Stimulated activated CD4-positive, alpha-beta T cell treated with anti-CD3 and anti-CD28 coated beads, Interleukin-2, amount 100 ng/mL, for 4 hours (primary cell): ENCODE results near the gene DMD.

Source experiments
- DNase-seq: peaks from one replicate; pipeline ENCODE4 v3.0.0-alpha.2; 2020; ENCODE audit warnings: low read depth

Gene DMD

GRCh38 chrX:31224381-31225012 lies 1986.9 kb downstream of the DMD start:
- DNase-seq: no peak

- DNase-seq: no peak
Measured at GRCh38 chrX:31223817-31224216, 1987.5 kb downstream of the DMD start.

GRCh38 chrX:31222946-31223345 lies 1988.4 kb downstream of the DMD start:
- DNase-seq: no peak

GRCh38 chrX:31219174-31219573 lies 1992.2 kb downstream of the DMD start:
- no peak for DNase-seq

- no peak for DNase-seq
Measured at GRCh38 chrX:31217084-31217483, 1994.3 kb downstream of the DMD start.

GRCh38 chrX:31215277-31215815 lies 1996.0 kb downstream of the DMD start:
- DNase-seq: no peak

- DNase-seq: no peak
Measured at GRCh38 chrX:31213941-31214340, 1997.4 kb downstream of the DMD start.

- DNase-seq: no peak
Measured at GRCh38 chrX:31212856-31213748, 1998.2 kb downstream of the DMD start.

- no peak for DNase-seq
Measured at GRCh38 chrX:31209005-31209628, 2002.2 kb downstream of the DMD start.

- DNase-seq: no peak
Measured at GRCh38 chrX:31201503-31201902, 2009.8 kb downstream of the DMD start.

GRCh38 chrX:31200430-31200829 lies 2010.9 kb downstream of the DMD start:
- DNase-seq: no peak

GRCh38 chrX:31199840-31200114 lies 2011.6 kb downstream of the DMD start:
- DNase-seq: no peak

- DNase-seq: no peak
Measured at GRCh38 chrX:31199056-31199839, 2012.1 kb downstream of the DMD start.

- DNase-seq: no peak
Measured at GRCh38 chrX:31190221-31190975, 2021.0 kb downstream of the DMD start.

GRCh38 chrX:31186693-31187338 lies 2024.5 kb downstream of the DMD start:
- DNase-seq: no peak

GRCh38 chrX:31185884-31186283 lies 2025.5 kb downstream of the DMD start:
- no peak for DNase-seq

GRCh38 chrX:31181377-31182000 lies 2029.9 kb downstream of the DMD start:
- no peak for DNase-seq

GRCh38 chrX:31179203-31179602 lies 2032.1 kb downstream of the DMD start:
- DNase-seq: no peak

GRCh38 chrX:31178769-31179125 lies 2032.6 kb downstream of the DMD start:
- no peak for DNase-seq

- no peak for DNase-seq
Measured at GRCh38 chrX:31178064-31178768, 2033.1 kb downstream of the DMD start.
